Central memory CD8-positive, alpha-beta T cell (primary cell): ENCODE measurements around the gene NBAS.

Experiments
- ATAC-seq: fragments of 150-1000 bp; cut with Tn5 transposase; replicated peaks from 2 replicates; pipeline ENCODE4 v1.10.0; 2022; ENCODE audit warnings: mild to moderate bottlenecking, moderate FRiP score, moderate number of reproducible peaks; ENCODE audit not compliant: poor library complexity, severe bottlenecking; ENCODE audit errors: extremely low read depth
- DNase-seq, 2 donors: peaks; one replicate each; pipeline ENCODE4 v3.0.0; 2021; ENCODE audit warnings: low spot score in 2 of 2
- H3K27ac Mint-ChIP-seq: one replicate; pipeline ENCODE4 v1.8.0; 2022; ENCODE audit warnings: low read depth, mild to moderate bottlenecking, moderate library complexity, mixed read lengths
- H3K27me3 Mint-ChIP-seq: one replicate; pipeline ENCODE4 v1.8.0; 2022; ENCODE audit warnings: mixed read lengths
- H3K36me3 Mint-ChIP-seq: one replicate; pipeline ENCODE4 v1.8.0; 2022; ENCODE audit warnings: mild to moderate bottlenecking, moderate library complexity, mixed read lengths; ENCODE audit not compliant: insufficient read depth
- H3K4me1 Mint-ChIP-seq: one replicate; pipeline ENCODE4 v1.8.0; 2022; ENCODE audit warnings: mixed read lengths
- H3K4me3 Mint-ChIP-seq: one replicate; pipeline ENCODE4 v1.8.0; 2022; ENCODE audit warnings: mild to moderate bottlenecking, moderate library complexity, mixed read lengths
- H3K9me3 Mint-ChIP-seq: one replicate; pipeline ENCODE4 v1.8.0; 2022; ENCODE audit warnings: mixed read lengths

The NBAS gene

DNA sequence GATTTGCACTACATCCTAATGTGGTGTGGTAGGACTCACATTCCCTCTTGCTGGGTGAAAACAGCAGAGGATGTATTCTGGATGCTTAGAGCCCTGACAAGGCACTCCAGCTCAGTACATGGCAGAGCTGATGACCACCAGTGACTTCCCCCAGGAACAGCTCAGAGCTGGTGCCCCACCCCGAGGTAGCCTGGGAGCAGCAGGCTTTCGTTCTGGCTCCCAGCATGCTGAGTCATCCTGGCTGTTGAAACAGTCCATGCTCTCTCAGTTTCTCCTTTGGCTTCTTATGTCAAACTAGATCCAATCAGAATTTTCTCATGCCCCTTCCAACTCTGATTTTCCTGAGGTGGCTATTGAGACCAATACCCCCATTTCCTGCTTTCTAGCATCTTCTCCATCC lies 438.2 kb downstream of the NBAS start:
- no peaks in the 10 kb centered on the region for H3K9me3 Mint-ChIP-seq
- H3K36me3 Mint-ChIP-seq: no peaks in the 10 kb centered on the region
- ATAC-seq (no peak), DNase-seq (no peak)
- no peaks in the 10 kb centered on the region for H3K27me3 Mint-ChIP-seq
- H3K27ac Mint-ChIP-seq: no peak overlapping the region
- H3K4me1 Mint-ChIP-seq: no peaks in the 10 kb centered on the region
- no peak overlapping the region for H3K4me3 Mint-ChIP-seq

DNA sequence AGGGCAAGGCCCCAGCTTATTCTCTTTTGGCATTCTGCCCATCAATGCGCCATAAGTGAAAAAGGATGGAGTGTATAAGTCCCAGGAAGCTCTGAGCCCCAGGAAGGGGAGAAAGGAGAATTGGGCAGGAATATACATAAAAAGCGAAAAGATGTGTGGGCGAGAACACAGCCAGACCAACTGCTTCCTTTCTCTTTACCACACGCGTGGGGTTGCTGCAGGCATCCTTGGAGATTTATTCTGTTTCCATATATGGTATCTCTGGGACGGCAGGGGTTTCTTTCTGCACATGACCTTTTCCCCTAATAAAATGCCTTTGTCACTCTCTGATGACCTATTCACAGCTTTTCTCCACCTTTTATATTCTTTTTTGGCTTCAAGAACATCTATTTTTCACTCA lies 440.5 kb downstream of the NBAS start:
- ATAC-seq: no peak

DNA sequence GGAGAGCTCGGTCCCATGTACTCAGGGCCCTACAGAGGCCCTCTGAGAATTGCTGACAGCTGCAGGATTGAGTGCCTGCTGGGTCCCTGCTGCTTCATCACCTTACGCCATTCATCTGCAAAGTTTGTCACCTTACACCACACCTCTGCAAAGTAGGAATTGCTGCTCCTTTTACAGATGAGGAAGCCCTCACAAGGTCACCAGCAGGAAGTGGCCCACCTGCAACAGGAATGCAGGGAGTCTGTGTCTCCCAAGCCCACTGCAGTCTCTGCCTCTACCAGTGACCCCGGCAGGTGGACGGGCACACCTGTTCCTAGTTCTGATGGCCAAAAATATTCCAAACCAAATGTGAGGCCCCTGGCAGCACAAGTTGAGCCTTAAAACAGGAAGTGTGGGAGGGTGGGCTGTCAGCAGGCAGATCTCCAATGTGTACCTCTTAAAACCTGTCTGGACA lies 441.4 kb downstream of the NBAS start:
- H3K27ac Mint-ChIP-seq: no peak overlapping the region
- H3K9me3 Mint-ChIP-seq: no peaks in the 10 kb centered on the region
- H3K36me3 Mint-ChIP-seq: no peaks in the 10 kb centered on the region
- DNase-seq: no peak
- no peak overlapping the region for H3K4me3 Mint-ChIP-seq
- H3K27me3 Mint-ChIP-seq: no peaks in the 10 kb centered on the region
- ATAC-seq: no peak
- no peaks in the 10 kb centered on the region for H3K4me1 Mint-ChIP-seq

More for the DNA sequence above, 440.5 kb downstream of the NBAS start:
- H3K4me3 Mint-ChIP-seq: no peak overlapping the region
- no peak for DNase-seq
- no peaks in the 10 kb centered on the region for H3K9me3 Mint-ChIP-seq
- H3K4me1 Mint-ChIP-seq: no peaks in the 10 kb centered on the region
- no peaks in the 10 kb centered on the region for H3K27me3 Mint-ChIP-seq
- no peaks in the 10 kb centered on the region for H3K36me3 Mint-ChIP-seq
- H3K27ac Mint-ChIP-seq: no peak overlapping the region

DNA sequence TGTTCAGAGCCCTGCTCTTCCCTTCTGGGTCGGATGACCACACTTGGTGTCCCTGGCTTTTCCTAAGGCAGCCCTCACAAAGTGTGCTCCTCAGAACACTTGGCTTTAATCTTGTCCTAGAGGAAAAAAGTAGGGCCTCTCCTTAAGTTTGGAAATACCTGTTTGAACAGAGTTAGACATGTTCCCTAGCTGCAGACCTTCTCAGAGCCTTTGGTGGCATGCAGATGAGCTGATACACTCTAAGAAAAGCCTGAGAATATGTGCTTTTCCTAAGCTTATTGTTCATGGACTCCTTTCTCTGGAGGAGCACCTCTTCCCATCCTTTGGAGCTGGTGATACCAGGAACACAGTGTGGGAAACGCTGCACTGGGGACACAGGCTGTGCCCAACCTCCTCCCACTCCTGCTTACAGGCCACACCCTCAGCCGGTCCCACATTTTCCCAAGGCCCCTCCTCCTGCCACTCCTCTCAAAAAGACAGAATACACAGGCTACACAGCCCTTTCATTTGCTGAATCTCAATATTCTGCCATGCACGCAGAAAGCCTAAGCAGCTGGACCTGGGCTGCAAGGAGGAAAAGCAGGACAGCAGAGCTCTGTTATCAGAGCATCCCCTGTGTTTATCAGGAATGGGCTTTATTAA lies 443.6 kb downstream of the NBAS start:
- ATAC-seq: no peak
- no peaks in the 10 kb centered on the region for H3K27me3 Mint-ChIP-seq
- peaks cover 6% of the 10 kb centered on the region for H3K9me3 Mint-ChIP-seq
- H3K4me1 Mint-ChIP-seq: no peaks in the 10 kb centered on the region
- no peaks in the 10 kb centered on the region for H3K36me3 Mint-ChIP-seq
- H3K27ac Mint-ChIP-seq: no peak overlapping the region
- no peak overlapping the region for H3K4me3 Mint-ChIP-seq
- DNase-seq: no peak
